Neural cell (in vitro differentiated cells): ENCODE results near the gene ZNF439.
"Not testable (repeated sequence)": the region's sequence is repeated elsewhere in the genome, so short reads cannot be mapped to it uniquely, and the experiment has no call there.

ENCODE experiments used
- CTCF ChIP-seq: fragments of 450-650 bp; IDR thresholded peaks from 2 replicates; pipeline ENCODE4 v1.5.1; 2014; ENCODE audit warnings: antibody characterized with exemption, mild to moderate bottlenecking, moderate library complexity; ENCODE audit not compliant: poor library complexity, severe bottlenecking
- EP300 ChIP-seq: fragments of 450-650 bp; conservative IDR thresholded peaks from 2 replicates; pipeline ENCODE4 v1.6.1; 2014; ENCODE audit warnings: antibody characterized with exemption, mild to moderate bottlenecking, moderate library complexity; ENCODE audit not compliant: poor library complexity, severe bottlenecking
- EZH2 ChIP-seq: fragments of 200-600, 300-800 bp; shearing (Covaris generic), sonication (generic); IDR thresholded peaks from 2 replicates; pipeline ENCODE4 v1.6.1; 2014; ENCODE audit warnings: antibody characterized with exemption, low read length, borderline replicate concordance, mild to moderate bottlenecking; ENCODE audit not compliant: insufficient read depth, poor library complexity, severe bottlenecking
- MXI1 ChIP-seq: fragments of 450-650 bp; conservative IDR thresholded peaks from 2 replicates; pipeline ENCODE4 v1.6.1; 2014; ENCODE audit warnings: antibody characterized with exemption, mild to moderate bottlenecking; ENCODE audit not compliant: poor library complexity, severe bottlenecking
- POLR2AphosphoS5 ChIP-seq: IDR thresholded peaks from 2 replicates; pipeline ENCODE4 v1.6.1; 2012
- RAD21 ChIP-seq: fragments of 450-650 bp; conservative IDR thresholded peaks from 2 replicates; pipeline ENCODE4 v1.6.1; 2014; ENCODE audit warnings: antibody characterized with exemption, mild to moderate bottlenecking, moderate library complexity
- REST ChIP-seq: IDR thresholded peaks from 2 replicates; pipeline ENCODE4 v1.6.1; 2012; ENCODE audit warnings: borderline replicate concordance
- TAF1 ChIP-seq: IDR thresholded peaks from 2 replicates; pipeline ENCODE4 v1.6.1; 2012; ENCODE audit warnings: low read depth

GRCh38 chr19:11914417-11915051, 66.0 kb downstream of the ZNF439 start:
- TF ChIP-seq CTCF, REST, EP300, EZH2, TAF1, POLR2AphosphoS5, RAD21, MXI1: not testable (repeated sequence)
